Calu3 (cell line): Measurements from ENCODE around the gene CLDN5. TPM values are rescaled to one million over a fixed set of nuclear protein-coding genes. Genes with fewer than 3 reads are reported as not detected.

Experiments used
- BruUV-seq: library from RNA; stranded (reverse); fragments of 400-500 nt; replicated peaks from 2 replicates; lab custom pipeline; 2021; lab: Mats Ljungman, UMichigan
- CTCF ChIA-PET: fragments of 300-600 bp; sonication (Branson Sonifier 250); formaldehyde crosslinking; loops from one replicate; lab custom pipeline; 2022; ENCODE audit warnings: antibody characterized with exemption; lab: Charles Lee
- DNase-seq: peaks from one replicate; pipeline ENCODE4 v3.0.0; 2022
- H3K27ac Mint-ChIP-seq: one replicate; pipeline ENCODE4 v1.8.0; 2022; ENCODE audit warnings: mixed read lengths; ENCODE audit not compliant: unreplicated experiment
- H3K27me3 Mint-ChIP-seq: one replicate; pipeline ENCODE4 v1.8.0; 2022; ENCODE audit warnings: mixed read lengths; ENCODE audit not compliant: unreplicated experiment
- H3K36me3 Mint-ChIP-seq: one replicate; pipeline ENCODE4 v1.8.0; 2022; ENCODE audit warnings: mild to moderate bottlenecking, moderate library complexity, mixed read lengths; ENCODE audit not compliant: insufficient read depth, unreplicated experiment
- H3K4me1 Mint-ChIP-seq: one replicate; pipeline ENCODE4 v1.8.0; 2022; ENCODE audit warnings: mild to moderate bottlenecking, low read depth, mixed read lengths; ENCODE audit not compliant: unreplicated experiment
- H3K4me3 Mint-ChIP-seq: one replicate; pipeline ENCODE4 v1.8.0; 2022; ENCODE audit warnings: mild to moderate bottlenecking, low read depth, moderate library complexity, mixed read lengths; ENCODE audit not compliant: unreplicated experiment
- H3K9me3 Mint-ChIP-seq: one replicate; pipeline ENCODE4 v1.8.0; 2022; ENCODE audit warnings: low read depth, mixed read lengths; ENCODE audit not compliant: unreplicated experiment
- intact Hi-C: fragments of 100-400 bp; cut with micrococcal nuclease; formaldehyde crosslinking; loops from one replicate; pipeline ENCODE4 v1.10.0; 2022; ENCODE audit not compliant: unreplicated experiment
- total RNA-seq: library from RNA; stranded (reverse); gene quantifications from 2 replicates; pipeline ENCODE4 v1.2.3, GENCODE V29; 2022
- TF ChIP-seq, protein P1 (sequence below): fragments of 200-600 bp; IDR thresholded peaks from one replicate; pipeline ENCODE4 v1.8.0; 2022; ENCODE audit warnings: antibody characterized with exemption; ENCODE audit not compliant: unreplicated experiment

CLDN5 gene
- total RNA-seq, 1 experiment from 2014 or later: not detected

DNA sequence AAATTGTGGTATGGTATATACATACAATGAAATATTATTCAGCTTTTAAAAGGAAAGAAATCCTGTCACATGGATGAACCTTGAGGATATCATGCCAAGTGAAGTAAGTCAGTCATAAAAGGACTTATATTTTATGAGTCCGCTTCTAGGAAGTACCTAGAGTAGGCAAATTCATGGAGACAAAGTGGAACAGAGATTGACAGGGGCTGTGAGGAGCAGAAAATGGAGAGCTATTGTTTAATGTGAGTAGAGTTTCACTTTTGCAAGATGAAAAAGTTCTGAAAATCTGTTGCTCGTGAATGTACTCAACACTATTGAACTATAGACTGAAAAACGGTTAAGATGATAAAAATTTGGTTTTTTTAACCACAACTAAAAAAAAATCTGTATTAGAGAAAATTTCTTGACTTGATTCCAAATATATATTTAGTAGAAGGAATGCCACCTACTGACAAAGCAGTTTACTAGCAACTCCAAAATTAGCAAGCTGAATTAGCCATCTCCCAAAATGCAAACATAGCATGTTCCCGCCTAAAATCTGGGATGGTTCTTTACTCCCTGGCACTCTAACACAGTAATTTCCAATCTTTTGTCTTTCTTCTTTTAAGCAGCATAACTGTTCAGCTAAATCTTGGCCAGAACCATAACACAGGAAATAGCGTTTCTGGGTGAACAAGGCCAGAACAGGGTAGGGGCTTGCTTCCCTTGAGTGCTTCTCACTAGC lies 46.7 kb downstream of the CLDN5 start:
- H3K36me3 Mint-ChIP-seq: peaks cover 49% of the 10 kb centered on the region
- no TSS peak for BruUV-seq
- no peak for DNase-seq
- peaks cover 31% of the 10 kb centered on the region for H3K4me1 Mint-ChIP-seq
- intact Hi-C loops: no loop called here
- no peaks in the 10 kb centered on the region for H3K27me3 Mint-ChIP-seq
- H3K4me3 Mint-ChIP-seq: peak overlapping the region; percentile 80
- H3K27ac Mint-ChIP-seq: peak overlapping the region; percentile 100
- TF ChIP-seq, protein P1, sequence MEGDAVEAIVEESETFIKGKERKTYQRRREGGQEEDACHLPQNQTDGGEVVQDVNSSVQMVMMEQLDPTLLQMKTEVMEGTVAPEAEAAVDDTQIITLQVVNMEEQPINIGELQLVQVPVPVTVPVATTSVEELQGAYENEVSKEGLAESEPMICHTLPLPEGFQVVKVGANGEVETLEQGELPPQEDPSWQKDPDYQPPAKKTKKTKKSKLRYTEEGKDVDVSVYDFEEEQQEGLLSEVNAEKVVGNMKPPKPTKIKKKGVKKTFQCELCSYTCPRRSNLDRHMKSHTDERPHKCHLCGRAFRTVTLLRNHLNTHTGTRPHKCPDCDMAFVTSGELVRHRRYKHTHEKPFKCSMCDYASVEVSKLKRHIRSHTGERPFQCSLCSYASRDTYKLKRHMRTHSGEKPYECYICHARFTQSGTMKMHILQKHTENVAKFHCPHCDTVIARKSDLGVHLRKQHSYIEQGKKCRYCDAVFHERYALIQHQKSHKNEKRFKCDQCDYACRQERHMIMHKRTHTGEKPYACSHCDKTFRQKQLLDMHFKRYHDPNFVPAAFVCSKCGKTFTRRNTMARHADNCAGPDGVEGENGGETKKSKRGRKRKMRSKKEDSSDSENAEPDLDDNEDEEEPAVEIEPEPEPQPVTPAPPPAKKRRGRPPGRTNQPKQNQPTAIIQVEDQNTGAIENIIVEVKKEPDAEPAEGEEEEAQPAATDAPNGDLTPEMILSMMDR: no peak
- H3K9me3 Mint-ChIP-seq: no peaks in the 10 kb centered on the region
- CTCF ChIA-PET: interaction anchor here (0.8 to 1.2 kb wide), 6 partner anchors 10 to 333 kb away, joined by 3 to 5 read pairs (median 4); partner anchors contain the start of genes ESS2 and SLC25A1

DNA sequence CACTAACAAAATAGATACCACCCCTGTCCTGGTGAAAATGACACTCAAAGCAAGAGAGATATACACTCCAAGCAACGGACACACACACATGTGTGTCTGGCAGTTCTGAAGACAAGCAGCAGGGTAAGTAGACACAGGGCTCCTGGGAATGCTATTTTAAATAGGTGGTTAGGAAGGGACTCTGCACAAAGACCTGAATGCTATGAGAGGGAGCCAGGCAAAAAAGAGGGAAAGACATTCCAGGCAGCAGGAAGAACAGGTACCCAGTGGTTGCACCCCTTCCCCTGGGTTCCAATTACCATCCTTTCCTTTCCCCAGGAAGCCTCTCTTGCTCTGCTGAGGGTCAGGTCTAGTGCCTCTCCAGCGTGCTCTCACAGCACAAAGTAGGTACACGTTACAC lies 48.2 kb downstream of the CLDN5 start:
- BruUV-seq: no TSS peak
- CTCF ChIA-PET: interaction anchor here (0.7 kb wide), 1 partner anchor 1182 kb away, joined by 7 read pairs; no protein-coding TSS in a partner anchor
- Mint-ChIP-seq H3K9me3 (no peaks in the 10 kb centered on the region), H3K4me3 (no peak overlapping the region), H3K4me1 (peaks cover 30% of the 10 kb centered on the region), H3K27ac (no peak overlapping the region), H3K27me3 (no peaks in the 10 kb centered on the region), H3K36me3 (peaks cover 64% of the 10 kb centered on the region)
- no peak for DNase-seq
- intact Hi-C loops: no loop called here
- TF ChIP-seq, protein P1: no peak

DNA sequence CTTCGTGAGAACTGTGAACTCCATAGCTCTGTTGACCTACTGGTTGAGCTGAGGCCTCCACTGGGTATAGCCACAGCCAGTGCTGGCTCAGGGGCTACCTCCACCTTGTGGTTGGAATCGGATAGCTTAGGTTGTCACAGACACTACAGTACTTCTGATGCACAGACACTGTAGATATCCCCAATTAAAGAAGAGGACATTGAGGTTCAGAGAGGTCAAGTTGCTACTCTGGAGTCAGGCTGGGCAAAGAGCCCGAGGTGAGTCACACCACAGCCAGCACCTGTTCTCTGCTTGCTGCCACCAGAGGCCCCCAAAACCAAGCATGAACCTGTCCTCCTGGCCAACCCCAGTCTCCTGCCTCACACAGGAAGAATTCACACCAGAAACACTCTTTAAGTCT lies 50.6 kb downstream of the CLDN5 start:
- no TSS peak for BruUV-seq
- CTCF ChIA-PET: interaction anchor here (1.1 to 1.2 kb wide), 2 partner anchors 11 to 156 kb away, joined by 3 read pairs; no protein-coding TSS in a partner anchor
- H3K36me3 Mint-ChIP-seq: peaks cover 51% of the 10 kb centered on the region
- intact Hi-C loops: no loop called here
- no peak for DNase-seq
- peaks cover 22% of the 10 kb centered on the region for H3K4me1 Mint-ChIP-seq
- TF ChIP-seq, protein P1: no peak
- no peaks in the 10 kb centered on the region for H3K27me3 Mint-ChIP-seq
- no peak overlapping the region for H3K27ac Mint-ChIP-seq
- H3K9me3 Mint-ChIP-seq: no peaks in the 10 kb centered on the region
- H3K4me3 Mint-ChIP-seq: no peak overlapping the region

Other genes with a start within 250 kb of the CLDN5 start
- 2.9 and 4.4 TPM in 2 replicates for gene CLTCL1, start 232.7 kb downstream of the CLDN5 start, total RNA-seq
- 32.0 and 36.4 TPM in 2 replicates for gene HIRA, start 92.7 kb downstream of the CLDN5 start, total RNA-seq
- 38.0 and 38.6 TPM in 2 replicates for gene MRPL40, start 91.9 kb downstream of the CLDN5 start, total RNA-seq
- gene C22orf39, start 76.7 kb downstream of the CLDN5 start, total RNA-seq: 15.7 and 17.7 TPM in 2 replicates
- 87.8 and 95.7 TPM in 2 replicates for gene UFD1, start 45.2 kb downstream of the CLDN5 start, total RNA-seq
- gene CDC45, start 44.5 kb downstream of the CLDN5 start, total RNA-seq: 45.0 and 52.8 TPM in 2 replicates
- 2.3 and 3.3 TPM in 2 replicates for gene SEPTIN5, start 190.1 kb upstream of the CLDN5 start, total RNA-seq
- not detected in 2 replicates for gene GP1BB, start 199.1 kb upstream of the CLDN5 start, total RNA-seq
- not detected in 2 replicates for gene TBX1, start 236.4 kb upstream of the CLDN5 start, total RNA-seq